Activated naive CD4-positive, alpha-beta T cell treated with anti-CD3 and anti-CD28 coated beads, Interleukin-2, amount 50 U/mL, for 72 hours (primary cell): ENCODE measurements around the gene PPM1D. TPM values are rescaled to one million over a fixed set of nuclear protein-coding genes. Genes with fewer than 3 reads are reported as not detected.
"Not testable (repeated sequence)": the region's sequence is repeated elsewhere in the genome, so short reads cannot be mapped to it uniquely, and the experiment has no call there.

Source experiments
- ATAC-seq, 2 donors: fragments of 150-1000 bp; cut with Tn5 transposase; 2 replicates each; pipeline ENCODE4 v1.10.0; 2021; ENCODE audit warnings: mild to moderate bottlenecking in 2 of 2, moderate library complexity in 2 of 2
- DNase-seq, 2 donors: peaks; one replicate each; pipeline ENCODE4 v3.0.0; 2021 to 2022; ENCODE audit warnings: low spot score in 2 of 2
- H3K27ac Mint-ChIP-seq, 2 donors: one replicate each; pipeline ENCODE4 v1.8.0; 2022; ENCODE audit warnings: mild to moderate bottlenecking in 2 of 2, mixed read lengths in 2 of 2
- H3K36me3 Mint-ChIP-seq, 2 donors: one replicate each; pipeline ENCODE4 v1.8.0; 2022; ENCODE audit warnings: mixed read lengths in 2 of 2
- H3K9me3 Mint-ChIP-seq, 2 donors: one replicate each; pipeline ENCODE4 v1.8.0; 2022; ENCODE audit warnings: mixed read lengths in 2 of 2
- total RNA-seq, 2 donors: library from RNA; stranded (reverse); gene quantifications; one replicate each; pipeline ENCODE4 v1.2.3, GENCODE V29; 2022

The PPM1D gene
- total RNA-seq = 10 to 100 TPM; 10.7 to 24.6 TPM

- peak; percentile 95 for ATAC-seq
- peaks cover 9 to 23% of the 10 kb centered on the region in 2 donors for H3K36me3 Mint-ChIP-seq
These were observed at the start of gene PPM1D for GRCh38 chr17:60599620-60600489. Gene PPM1D, plus strand, starts transcription at chr17:60600193. Its CDS starts 222 bp downstream, at chr17:60600415.

GRCh38 chr17:60552255-60552654 lies 47.7 kb upstream of the PPM1D start:
- not testable (repeated sequence) for H3K36me3 Mint-ChIP-seq, H3K27ac Mint-ChIP-seq, H3K9me3 Mint-ChIP-seq, DNase-seq, ATAC-seq

More at GRCh38 chr17:60599620-60600489, at the start of gene PPM1D:
- DNase-seq = peak; percentile 97 to 99
- no peaks in the 10 kb centered on the region for H3K9me3 Mint-ChIP-seq
- peak within 1 kb of the TSS; percentile 91 to 96 for H3K27ac Mint-ChIP-seq

- ATAC-seq (no peak), DNase-seq (no peak)
- Mint-ChIP-seq H3K27ac (no peak overlapping the region), H3K9me3 (peaks cover 8 to 24% of the 10 kb centered on the region in 2 donors), H3K36me3 (peaks cover 9 to 17% of the 10 kb centered on the region in 2 donors)
These were observed 45.6 kb upstream of the PPM1D start for GRCh38 chr17:60554377-60554788.

GRCh38 chr17:60555786-60556185 lies 44.2 kb upstream of the PPM1D start:
- ATAC-seq = no peak
- DNase-seq = no peak

GRCh38 chr17:60557805-60558204 lies 42.2 kb upstream of the PPM1D start:
- H3K9me3 Mint-ChIP-seq = peaks cover 8 to 24% of the 10 kb centered on the region in 2 donors
- ATAC-seq (no peak), DNase-seq (no peak)
- H3K27ac Mint-ChIP-seq = no peak overlapping the region
- peaks cover 9 to 17% of the 10 kb centered on the region in 2 donors for H3K36me3 Mint-ChIP-seq

More at GRCh38 chr17:60555786-60556185, 44.2 kb upstream of the PPM1D start:
- Mint-ChIP-seq H3K27ac (no peak overlapping the region), H3K9me3 (peaks cover 8 to 24% of the 10 kb centered on the region in 2 donors), H3K36me3 (peaks cover 9 to 17% of the 10 kb centered on the region in 2 donors)

- DNase-seq (no peak), ATAC-seq (no peak)
- Mint-ChIP-seq H3K9me3 (peaks cover 8 to 24% of the 10 kb centered on the region in 2 donors), H3K27ac (no peak overlapping the region), H3K36me3 (peaks cover 9 to 17% of the 10 kb centered on the region in 2 donors)
These were observed 40.4 kb upstream of the PPM1D start for GRCh38 chr17:60559659-60559994.

- ATAC-seq (no peak), DNase-seq (no peak)
- H3K27ac Mint-ChIP-seq = no peak overlapping the region
- peaks cover 8 to 24% of the 10 kb centered on the region in 2 donors for H3K9me3 Mint-ChIP-seq
- H3K36me3 Mint-ChIP-seq = peaks cover 9 to 17% of the 10 kb centered on the region in 2 donors
These were observed 39.8 kb upstream of the PPM1D start for GRCh38 chr17:60559995-60560859.

GRCh38 chr17:60560860-60561257 lies 39.1 kb upstream of the PPM1D start:
- Mint-ChIP-seq H3K9me3 (peaks cover 8 to 24% of the 10 kb centered on the region in 2 donors), H3K27ac (no peak overlapping the region), H3K36me3 (peaks cover 9 to 17% of the 10 kb centered on the region in 2 donors)
- DNase-seq = no peak
- no peak for ATAC-seq

GRCh38 chr17:60562421-60562820 lies 37.6 kb upstream of the PPM1D start:
- H3K27ac Mint-ChIP-seq = no peak overlapping the region
- no peak for DNase-seq
- no peak for ATAC-seq
- H3K9me3 Mint-ChIP-seq = peaks cover 2 to 17% of the 10 kb centered on the region in 2 donors
- H3K36me3 Mint-ChIP-seq = peaks cover 5 to 11% of the 10 kb centered on the region in 2 donors

- Mint-ChIP-seq H3K9me3 (peaks cover 0 to 4% of the 10 kb centered on the region in 2 donors), H3K36me3 (peaks cover 0 to 2% of the 10 kb centered on the region in 2 donors), H3K27ac (no peak overlapping the region)
- no peak for ATAC-seq
- no peak for DNase-seq
These were observed 36.2 kb upstream of the PPM1D start for GRCh38 chr17:60563743-60564142.

GRCh38 chr17:60565233-60565632 lies 34.8 kb upstream of the PPM1D start:
- no peaks in the 10 kb centered on the region for H3K36me3 Mint-ChIP-seq
- no peaks in the 10 kb centered on the region for H3K9me3 Mint-ChIP-seq
- no peak overlapping the region for H3K27ac Mint-ChIP-seq
- ATAC-seq (no peak), DNase-seq (no peak)

GRCh38 chr17:60573236-60574051 lies 26.5 kb upstream of the PPM1D start:
- no peak overlapping the region for H3K27ac Mint-ChIP-seq
- no peak for DNase-seq
- no peaks in the 10 kb centered on the region for H3K9me3 Mint-ChIP-seq
- no peak for ATAC-seq
- no peaks in the 10 kb centered on the region for H3K36me3 Mint-ChIP-seq

GRCh38 chr17:60577147-60577915 lies 22.7 kb upstream of the PPM1D start:
- no peaks in the 10 kb centered on the region for H3K36me3 Mint-ChIP-seq
- DNase-seq = no peak
- no peaks in the 10 kb centered on the region for H3K9me3 Mint-ChIP-seq
- ATAC-seq = peak; percentile 50 to 80
- peak overlapping the region in 1 of 2 donors; percentile 15 for H3K27ac Mint-ChIP-seq

GRCh38 chr17:60579090-60579489 lies 20.9 kb upstream of the PPM1D start:
- Mint-ChIP-seq H3K9me3 (no peaks in the 10 kb centered on the region), H3K36me3 (no peaks in the 10 kb centered on the region)

GRCh38 chr17:60579551-60579950 lies 20.4 kb upstream of the PPM1D start:
- Mint-ChIP-seq H3K9me3 (no peaks in the 10 kb centered on the region), H3K36me3 (no peaks in the 10 kb centered on the region), H3K27ac (no peak overlapping the region)
- DNase-seq = no peak
- ATAC-seq = no peak

More at GRCh38 chr17:60579090-60579489, 20.9 kb upstream of the PPM1D start:
- ATAC-seq (no peak), DNase-seq (no peak)
- H3K27ac Mint-ChIP-seq = no peak overlapping the region

- H3K36me3 Mint-ChIP-seq = no peaks in the 10 kb centered on the region
- no peak for DNase-seq
These were observed 17.0 kb upstream of the PPM1D start for GRCh38 chr17:60583008-60583407.

More at GRCh38 chr17:60583008-60583407, 17.0 kb upstream of the PPM1D start:
- H3K9me3 Mint-ChIP-seq = no peaks in the 10 kb centered on the region
- no peak for ATAC-seq
- no peak overlapping the region for H3K27ac Mint-ChIP-seq
